HCT116 (cell line): ENCODE measurements around the gene DOK7. TPM values are rescaled to one million over a fixed set of nuclear protein-coding genes. Genes with fewer than 3 reads are reported as not detected.

Experiments
- ATAC-seq: fragments of 200-7000 bp; cut with Tn5 transposase; 2 replicates; pipeline ENCODE4 v1.9.1; 2020; ENCODE audit warnings: mild to moderate bottlenecking, moderate library complexity
- BruUV-seq: library from RNA; stranded (reverse); fragments of 400-500 nt; replicated peaks from 2 replicates; lab custom pipeline; 2021; lab: Mats Ljungman, UMichigan
- CTCF ChIA-PET: fragments of 300-600 bp; sonication (Branson Sonifier 250); formaldehyde crosslinking; loops from one replicate; lab custom pipeline; 2021; ENCODE audit warnings: antibody characterized with exemption; lab: Charles Lee
- POLR2A ChIA-PET: fragments of 300-600, 350-600 bp; sonication (Branson Sonifier 250); formaldehyde crosslinking; loops from one replicate; lab custom pipeline; 2021; ENCODE audit warnings: antibody characterized with exemption; lab: Charles Lee
- RAD21 ChIA-PET, 2 experiments: fragments of 300-600 bp; sonication (Branson Sonifier 250); formaldehyde crosslinking; loops; one replicate each; lab custom pipeline; 2023; ENCODE audit warnings: low total read pairs in 2 of 2; ENCODE audit not compliant: uncharacterized antibody in 2 of 2, unreplicated experiment in 2 of 2, low non-redundant PET in 1 of 2; lab: Charles Lee
- DNase-seq: peaks from one replicate; pipeline ENCODE4 v3.0.0-alpha.2; 2010; ENCODE audit warnings: low read depth, low spot score
- H2AFZ ChIP-seq: fragments of 200-600 bp; shearing (Covaris generic), sonication (generic); 2 replicates; pipeline ENCODE4 v1.6.1; 2017; ENCODE audit warnings: low read depth, mixed run types, mixed read lengths, antibody characterized with exemption, low read length; ENCODE audit not compliant: poor library complexity, severe bottlenecking
- H3K27ac ChIP-seq: 2 replicates; pipeline ENCODE4 v1.5.1; 2012; ENCODE audit warnings: low read depth, low read length
- H3K27me3 ChIP-seq: fragments of 200-600 bp; sonication (generic); 2 replicates; pipeline ENCODE4 v1.6.1; 2016; ENCODE audit warnings: mixed run types, low read length, mixed read lengths; ENCODE audit not compliant: insufficient read depth
- H3K36me3 ChIP-seq, 2 experiments: fragments of 200-500 bp in 1 of 2; fragments of 200-600 bp in 1 of 2; sonication (Bioruptor generic) in 1 of 2; sonication (generic) in 1 of 2; 2 replicates each; pipeline versions ENCODE4 v1.5.1 to v1.6.1; 2014 to 2016; ENCODE audit warnings: low read length in 2 of 2, inconsistent platforms in 1 of 2, mixed read lengths in 1 of 2, mixed run types in 1 of 2; ENCODE audit not compliant: insufficient read depth in 2 of 2, control insufficient read depth in 1 of 2
- H3K4me1 ChIP-seq, 2 experiments: fragments of 200-600 bp in 1 of 2; sonication (generic) in 1 of 2; 2 replicates each; pipeline versions ENCODE4 v1.5.1 to v1.6.1; 2012 to 2017; ENCODE audit warnings: low read length in 2 of 2, inconsistent platforms in 1 of 2, mild to moderate bottlenecking in 1 of 2, mixed read lengths in 1 of 2, mixed run types in 1 of 2, moderate library complexity in 1 of 2; ENCODE audit not compliant: insufficient read depth in 2 of 2, control insufficient read depth in 1 of 2
- H3K4me2 ChIP-seq: fragments of 200-600 bp; sonication (generic); 2 replicates; pipeline ENCODE4 v1.6.1; 2017; ENCODE audit warnings: mixed run types, low read length, mixed read lengths
- H3K4me3 ChIP-seq, 2 experiments: fragments of 200-600 bp in 1 of 2; sonication (generic) in 1 of 2; replicated peaks in 1 of 2; 2 replicates each; pipeline ENCODE4 v1.5.1; 2011 to 2016; ENCODE audit warnings: low read length in 2 of 2, control low read depth in 1 of 2, low read depth in 1 of 2, mild to moderate bottlenecking in 1 of 2, mixed read lengths in 1 of 2, mixed run types in 1 of 2
- H3K79me2 ChIP-seq: fragments of 200-600 bp; sonication (generic); 2 replicates; pipeline ENCODE4 v1.6.1; 2017; ENCODE audit warnings: mild to moderate bottlenecking, mixed run types, low read length, moderate library complexity, mixed read lengths; ENCODE audit not compliant: insufficient read depth
- H3K9ac ChIP-seq: fragments of 200-600 bp; sonication (generic); 2 replicates; pipeline ENCODE4 v1.6.1; 2016; ENCODE audit warnings: low read length, mixed read lengths
- H3K9me2 ChIP-seq: fragments of 200-600 bp; sonication (generic), shearing (Covaris generic); 2 replicates; pipeline ENCODE4 v1.6.1; 2017; ENCODE audit warnings: mixed run types, mild to moderate bottlenecking, moderate library complexity; ENCODE audit not compliant: insufficient read depth
- H3K9me3 ChIP-seq, 2 experiments: fragments of 200-500 bp in 1 of 2; fragments of 200-600 bp in 1 of 2; sonication (Bioruptor generic) in 1 of 2; sonication (generic) in 1 of 2; 2 replicates each; pipeline ENCODE4 v1.6.1; 2014 to 2017; ENCODE audit warnings: low read length in 2 of 2, mixed read lengths in 2 of 2, inconsistent platforms in 1 of 2, low read depth in 1 of 2, mild to moderate bottlenecking in 1 of 2, mixed run types in 1 of 2, moderate library complexity in 1 of 2; ENCODE audit not compliant: control insufficient read depth in 1 of 2, insufficient read depth in 1 of 2
- H4K20me1 ChIP-seq: fragments of 200-600 bp; sonication (generic), shearing (Covaris generic); 2 replicates; pipeline ENCODE4 v1.6.1; 2017; ENCODE audit warnings: mixed run types, mild to moderate bottlenecking, moderate library complexity; ENCODE audit not compliant: insufficient read depth
- CEBPB ChIP-seq: IDR thresholded peaks from 2 replicates; pipeline ENCODE4 v1.6.1; 2012; ENCODE audit warnings: low read depth
- CTCF ChIP-seq, 3 experiments: fragments of 200-600 bp in 1 of 3; sonication (generic) in 1 of 3; IDR thresholded peaks in 2 of 3; conservative IDR thresholded peaks in 1 of 3; 2 replicates each; pipeline ENCODE4 v1.5.1; 2012 to 2017; ENCODE audit warnings: low read depth in 2 of 3, low read length in 2 of 3, antibody characterized with exemption in 1 of 3, borderline replicate concordance in 1 of 3, control low read depth in 1 of 3, mild to moderate bottlenecking in 1 of 3, mixed read lengths in 1 of 3, mixed run types in 1 of 3, moderate library complexity in 1 of 3; ENCODE audit not compliant: insufficient read depth in 1 of 3
- EGR1 ChIP-seq: IDR thresholded peaks from 2 replicates; pipeline ENCODE4 v1.6.1; 2012; ENCODE audit warnings: low read depth
- EZH2phosphoT487 ChIP-seq: fragments of 200-600 bp; IDR thresholded peaks from 2 replicates; pipeline ENCODE4 v1.6.1; 2018; ENCODE audit warnings: antibody characterized with exemption, borderline replicate concordance
- FOSL1 ChIP-seq: IDR thresholded peaks from 2 replicates; pipeline ENCODE4 v1.6.1; 2012; ENCODE audit warnings: low read depth
- JUND ChIP-seq: IDR thresholded peaks from 2 replicates; pipeline ENCODE4 v1.6.1; 2012
- REST ChIP-seq: IDR thresholded peaks from 2 replicates; pipeline ENCODE4 v1.6.1; 2012; ENCODE audit warnings: low read depth
- SP1 ChIP-seq: IDR thresholded peaks from 2 replicates; pipeline ENCODE4 v1.6.1; 2012; ENCODE audit warnings: low read depth
- ZNF274 ChIP-seq: fragments of 200-500 bp; sonication (Bioruptor generic); IDR thresholded peaks from 2 replicates; pipeline ENCODE4 v1.6.1; 2014; ENCODE audit warnings: mild to moderate bottlenecking, low read depth, low read length, inconsistent platforms
- intact Hi-C: fragments of 100-400 bp; cut with micrococcal nuclease; formaldehyde crosslinking; loops from 2 replicates; pipeline ENCODE4 v1.10.0; 2022
- total RNA-seq: library from RNA; stranded (reverse); gene quantifications from one replicate; pipeline ENCODE4 v1.2.1, GENCODE V29; 2021; ENCODE audit not compliant: unreplicated experiment

The DOK7 gene
- total RNA-seq, 1 experiment from 2014 or later = 2.4 TPM

- RAD21 ChIA-PET = no interaction called here
- Histone ChIP-seq H3K9me2 (no peaks in the 10 kb centered on the region), H3K9me3 (no peaks in the 10 kb centered on the region), H3K79me2 (no peaks in the 10 kb centered on the region), H3K9ac (no peak overlapping the region), H3K4me1 (peaks cover 0 to 7% of the 10 kb centered on the region in 2 experiments; a peak in 3 of 4 replicates), H3K27me3 (no peaks in the 10 kb centered on the region), H3K36me3 (no peaks in the 10 kb centered on the region), H3K4me2 (no peak overlapping the region), H3K4me3 (no peak overlapping the region), H2AFZ (no peak overlapping the region), H4K20me1 (no peaks in the 10 kb centered on the region), H3K27ac (no peak overlapping the region)
- no peak for ATAC-seq
- CTCF ChIA-PET = no interaction called here
- POLR2A ChIA-PET = no interaction called here
- TF ChIP-seq ZNF274 (no peak), EZH2phosphoT487 (no peak), FOSL1 (no peak), EGR1 (no peak), CEBPB (no peak), CTCF (IDR thresholded peaks at IDR 0.05 in 2 of 3, conservative IDR thresholded peaks at IDR 0.05 in 1 of 3; ENCODE audit: borderline replicate concordance in 1 of 3, insufficient read depth in 1 of 3, low read depth in 2 of 3, low read length in 2 of 3) (no peak), JUND (no peak), REST (no peak), SP1 (no peak)
- no TSS peak for BruUV-seq
- DNase-seq = no peak
- intact Hi-C loops = no loop called here
Measured at GRCh38 chr4:3476341-3476747, 13.2 kb downstream of the DOK7 start.
